Activated T-cell treated with anti-CD3 and anti-CD28 coated beads for 48 hours (primary cell): ENCODE data around the gene RBM11.
A peak's percentile ranks its signal among the peaks of the same experiment; 100 is the strongest.
"Not testable (repeated sequence)": the region's sequence is repeated elsewhere in the genome, so short reads cannot be mapped to it uniquely, and the experiment has no call there.

Source experiments
- DNase-seq: peaks from one replicate; pipeline ENCODE4 v3.0.0-alpha.2; 2020; ENCODE audit warnings: low read depth

RBM11 gene, protein sequence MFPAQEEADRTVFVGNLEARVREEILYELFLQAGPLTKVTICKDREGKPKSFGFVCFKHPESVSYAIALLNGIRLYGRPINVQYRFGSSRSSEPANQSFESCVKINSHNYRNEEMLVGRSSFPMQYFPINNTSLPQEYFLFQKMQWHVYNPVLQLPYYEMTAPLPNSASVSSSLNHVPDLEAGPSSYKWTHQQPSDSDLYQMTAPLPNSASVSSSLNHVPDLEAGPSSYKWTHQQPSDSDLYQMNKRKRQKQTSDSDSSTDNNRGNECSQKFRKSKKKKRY

DNA sequence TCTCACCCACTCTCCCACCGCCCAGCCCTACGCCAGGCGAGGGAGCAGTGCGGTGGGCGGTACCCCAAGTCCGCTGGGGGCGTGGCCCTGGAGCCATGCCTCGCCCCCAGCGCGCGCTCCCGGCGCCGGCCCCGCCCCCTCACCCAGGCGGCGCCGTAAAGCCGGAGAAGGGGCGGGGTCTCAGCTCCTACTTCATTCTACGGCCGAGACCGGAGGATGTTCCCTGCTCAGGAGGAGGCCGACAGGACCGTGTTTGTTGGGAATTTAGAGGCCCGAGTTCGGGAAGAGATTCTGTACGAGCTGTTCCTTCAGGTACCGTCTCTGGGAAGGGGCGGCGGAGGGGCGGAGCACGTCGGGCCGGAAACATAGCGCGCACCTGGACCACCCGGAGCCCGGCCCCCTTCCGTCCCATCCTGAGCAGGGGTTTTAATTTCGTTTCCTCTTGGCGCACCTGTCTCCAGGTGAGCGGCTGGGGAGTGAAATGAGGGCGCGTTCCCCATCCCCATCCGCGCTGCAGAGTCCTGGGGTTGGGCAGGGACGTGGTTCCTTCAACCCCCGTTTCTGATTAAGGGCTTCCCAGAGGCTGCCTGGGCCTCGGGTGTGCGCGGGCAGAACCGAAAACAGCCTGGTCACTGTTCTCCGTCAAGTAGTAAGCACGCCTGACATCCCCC is at the start of gene RBM11:
Gene RBM11 (plus strand): TSS at position 187 of the 671 bp plus-strand sequence. CDS start 30 bp downstream, at position 217.
- peak; percentile 80 for DNase-seq

DNA sequence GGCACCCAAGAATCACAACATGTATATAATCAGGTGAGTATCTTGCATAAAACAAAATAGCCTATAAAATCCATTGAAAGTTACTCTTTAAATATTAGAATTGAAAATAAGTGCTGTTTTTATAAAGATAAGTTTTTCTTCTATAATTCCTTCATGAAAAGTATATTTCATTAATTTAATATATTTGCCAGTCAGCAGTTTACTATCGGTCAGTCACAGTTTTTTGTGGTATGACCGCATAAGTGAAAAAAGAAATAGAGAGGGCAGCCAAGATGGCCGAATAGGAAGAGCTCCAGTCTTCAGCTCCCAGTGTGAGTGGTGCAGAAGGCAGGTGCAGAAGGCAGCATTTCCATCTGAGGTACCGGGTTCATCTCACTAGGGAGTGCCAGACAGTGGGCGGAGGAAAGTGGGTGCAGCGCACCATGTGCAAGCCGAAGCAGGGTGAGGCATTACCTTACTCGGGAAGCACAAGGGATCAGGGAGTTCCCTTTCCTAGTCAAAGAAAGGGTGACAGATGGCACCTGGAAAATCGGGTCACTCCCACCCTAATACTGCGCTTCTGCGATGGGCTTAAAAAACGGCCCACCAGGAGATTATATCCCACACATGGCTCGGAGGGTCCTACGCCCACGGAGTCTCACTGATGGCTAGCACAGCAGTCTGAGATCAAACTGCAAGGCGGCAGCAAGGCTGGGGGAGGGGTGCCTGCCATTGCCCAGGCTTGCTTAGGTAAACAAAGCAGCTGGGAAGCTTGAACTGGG is 49.3 kb upstream of the RBM11 start:
- not testable (repeated sequence) for DNase-seq

DNA sequence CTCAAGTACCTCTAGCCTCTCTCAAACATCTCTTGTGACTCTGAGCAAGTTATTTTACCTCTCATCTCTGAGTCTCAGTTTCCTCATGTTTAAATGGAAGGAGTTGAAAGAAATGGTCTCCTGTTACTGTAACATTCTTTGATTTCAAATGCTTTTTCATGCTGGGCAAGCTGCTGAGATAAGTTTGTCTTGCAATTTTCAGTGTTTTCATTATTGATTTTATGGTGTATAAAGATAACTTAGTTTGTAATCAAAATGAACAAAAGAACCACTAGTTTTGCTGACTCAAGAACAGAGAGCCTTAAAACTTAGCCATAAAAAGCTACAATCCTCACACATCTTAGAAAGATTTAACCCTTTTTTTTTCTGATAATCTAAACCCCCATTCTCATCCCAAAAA is 9.7 kb upstream of the RBM11 start:
- DNase-seq = no peak

DNA sequence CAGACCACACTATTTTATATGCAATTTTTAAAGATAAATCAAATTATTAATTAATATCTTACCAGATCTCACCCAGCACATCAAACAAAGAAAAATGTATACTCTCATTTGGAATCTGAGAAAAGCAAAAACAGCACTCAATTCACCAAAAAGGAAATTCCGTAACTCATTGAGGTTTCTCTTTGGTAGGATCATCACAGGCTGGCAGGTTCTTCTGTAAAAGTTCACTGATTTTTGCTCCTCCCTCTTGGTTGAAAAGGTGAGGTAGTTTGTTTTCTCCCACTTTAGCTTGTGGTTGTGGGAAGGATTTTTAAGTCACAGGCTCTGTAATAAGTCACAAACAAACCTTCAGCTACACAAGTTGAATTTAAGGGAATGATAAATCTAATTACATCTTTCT is 5.2 kb upstream of the RBM11 start, which contains the start of gene LIPI:
Gene LIPI (minus strand): TSS at position 218 of the 400 bp plus-strand sequence. CDS start 110 bp downstream, at position 108.
- no peak for DNase-seq

DNA sequence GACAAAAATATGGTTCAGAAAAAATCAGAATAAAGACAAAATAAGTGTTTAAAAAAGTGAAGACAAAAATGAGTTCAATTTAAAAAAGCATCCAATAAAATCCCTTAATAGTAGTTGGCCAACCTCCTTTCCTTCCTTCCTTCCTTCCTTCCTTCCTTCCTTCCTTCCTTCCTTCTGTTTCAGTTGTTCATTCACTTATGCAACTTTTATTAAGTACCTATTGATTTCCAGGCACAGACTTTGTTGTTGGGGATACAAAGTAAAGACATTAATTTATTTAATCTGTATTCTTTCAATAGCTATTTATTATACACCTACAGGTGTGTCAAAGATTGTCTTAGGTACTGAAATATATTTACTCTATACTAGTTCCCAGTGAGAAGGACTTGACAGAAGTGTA is 2.8 kb upstream of the RBM11 start:
- DNase-seq = no peak

DNA sequence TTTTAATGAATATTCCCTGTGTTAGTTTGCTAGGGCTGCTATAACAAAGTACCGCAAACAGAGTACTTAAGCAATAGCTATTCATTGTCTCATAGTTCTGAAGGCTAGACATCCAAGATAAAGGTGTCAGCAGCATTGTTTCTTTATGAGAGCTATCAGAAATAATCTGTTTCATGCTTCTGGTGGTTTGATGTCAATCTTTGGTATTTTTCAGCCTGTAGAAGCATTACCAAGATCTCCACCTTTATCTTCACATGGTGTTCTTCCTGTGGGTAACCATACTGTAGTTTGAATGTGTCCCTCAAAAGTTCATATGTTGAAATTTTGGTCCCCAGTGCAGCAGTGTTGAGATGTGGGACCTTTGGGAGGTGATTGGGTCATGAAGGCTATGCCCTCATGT is 7.4 kb downstream of the RBM11 start:
- no peak for DNase-seq

GRCh38 chr21:14229399-14229798 is 13.4 kb downstream of the RBM11 start:
- no peak for DNase-seq

GRCh38 chr21:14235101-14235500 is 19.1 kb downstream of the RBM11 start:
- DNase-seq = no peak

DNA sequence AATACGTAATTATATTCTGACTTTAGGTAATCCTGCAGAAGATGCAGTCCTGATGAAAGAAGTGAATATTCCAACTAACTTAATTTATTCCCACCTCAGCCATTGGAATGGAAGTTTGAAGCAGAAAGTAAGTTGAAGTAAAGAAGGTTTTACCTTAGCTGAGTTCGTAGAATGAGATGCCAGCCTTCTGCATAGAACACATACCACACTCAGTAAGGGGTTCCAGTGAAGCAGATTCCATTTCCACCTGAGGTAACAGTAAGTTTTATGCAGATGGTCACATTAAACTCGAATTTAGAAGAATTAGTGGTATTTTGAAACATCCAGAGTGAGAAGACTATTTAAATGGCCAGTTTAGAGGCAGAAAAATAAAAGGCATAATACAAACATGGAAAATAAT is 20.2 kb downstream of the RBM11 start:
- no peak for DNase-seq

GRCh38 chr21:14239281-14239680 is 23.3 kb downstream of the RBM11 start:
- DNase-seq = no peak

DNA sequence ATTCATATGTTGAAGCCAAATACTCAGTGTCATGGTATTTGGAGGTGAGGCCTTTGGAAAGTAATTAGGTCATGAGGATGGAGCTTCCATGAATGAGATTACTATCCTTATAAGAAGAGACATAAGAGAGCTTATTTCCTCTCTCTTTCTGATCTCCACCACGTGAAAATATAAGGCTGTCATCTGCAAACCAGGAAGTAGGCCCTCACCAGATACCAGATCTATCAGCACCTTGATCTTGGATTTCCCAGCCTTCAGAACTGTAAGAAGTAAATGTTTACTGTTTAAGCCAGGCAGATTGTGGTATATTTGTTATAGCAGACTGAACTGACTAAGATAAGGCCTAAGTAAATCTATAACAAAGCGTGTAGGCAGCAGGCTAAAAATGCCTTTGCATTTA is 25.3 kb downstream of the RBM11 start:
- no peak for DNase-seq

- DNase-seq = no peak
Observed at GRCh38 chr21:14243461-14243860, 27.5 kb downstream of the RBM11 start.

DNA sequence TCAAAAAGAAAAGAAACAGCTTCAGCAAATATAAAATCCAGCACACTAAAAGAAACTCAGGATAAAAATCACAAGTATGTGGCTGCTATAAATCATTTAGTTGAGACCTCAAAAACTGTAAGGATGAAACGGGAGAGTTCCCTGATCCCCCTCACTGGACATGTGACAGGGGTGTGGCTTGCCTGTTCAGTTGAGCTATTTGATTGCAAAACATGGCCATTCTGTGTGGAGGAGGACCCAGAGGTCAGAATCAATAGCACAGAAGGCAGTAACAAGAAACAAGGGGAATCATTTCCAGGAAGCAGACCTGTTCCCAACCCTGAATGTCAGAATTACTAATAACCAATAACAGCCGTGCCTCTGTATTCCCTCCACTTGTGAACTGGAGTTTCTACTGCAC is 27.9 kb downstream of the RBM11 start:
- no peak for DNase-seq

GRCh38 chr21:14244911-14245310 is 29.0 kb downstream of the RBM11 start:
- no peak for DNase-seq

DNA sequence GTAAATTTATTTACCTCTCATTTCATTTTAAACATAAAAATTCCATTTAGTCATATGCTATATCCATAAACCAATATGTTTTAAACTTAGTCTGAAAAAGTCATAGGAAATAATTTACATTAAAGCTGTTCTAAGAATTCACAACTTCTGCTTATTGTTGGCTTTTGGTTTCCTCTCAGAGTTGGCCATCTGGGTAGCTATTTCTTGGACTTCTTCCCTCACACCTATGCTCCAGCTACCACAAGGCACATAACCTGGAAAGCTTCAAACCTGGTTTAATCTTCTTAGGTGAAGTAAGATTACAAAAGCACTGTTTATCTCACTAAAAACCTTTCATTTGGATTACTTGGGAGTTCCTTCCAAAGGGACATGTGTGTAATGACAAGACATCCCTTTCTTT is 29.8 kb downstream of the RBM11 start:
- no peak for DNase-seq

DNA sequence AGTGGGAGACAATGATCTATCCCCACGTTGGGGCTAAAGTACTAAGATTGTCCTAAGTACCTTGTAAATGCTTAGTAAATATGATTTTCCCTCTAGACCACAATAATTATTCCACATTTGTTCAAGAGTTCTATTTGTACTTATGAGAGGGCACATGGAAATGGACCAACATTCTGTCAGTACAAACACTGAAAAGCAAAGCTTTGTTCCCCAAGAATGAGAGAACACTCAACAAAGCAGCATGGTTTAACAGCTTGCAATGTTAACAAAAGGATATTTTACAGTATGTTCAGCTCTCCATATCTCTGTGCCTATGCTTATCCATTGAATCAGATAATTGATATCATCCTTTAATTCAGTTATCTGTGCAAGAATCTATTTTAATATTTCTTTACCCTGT is 35.4 kb downstream of the RBM11 start:
- no peak for DNase-seq

- no peak for DNase-seq
Observed at GRCh38 chr21:14259747-14260146, 43.8 kb downstream of the RBM11 start.

DNA sequence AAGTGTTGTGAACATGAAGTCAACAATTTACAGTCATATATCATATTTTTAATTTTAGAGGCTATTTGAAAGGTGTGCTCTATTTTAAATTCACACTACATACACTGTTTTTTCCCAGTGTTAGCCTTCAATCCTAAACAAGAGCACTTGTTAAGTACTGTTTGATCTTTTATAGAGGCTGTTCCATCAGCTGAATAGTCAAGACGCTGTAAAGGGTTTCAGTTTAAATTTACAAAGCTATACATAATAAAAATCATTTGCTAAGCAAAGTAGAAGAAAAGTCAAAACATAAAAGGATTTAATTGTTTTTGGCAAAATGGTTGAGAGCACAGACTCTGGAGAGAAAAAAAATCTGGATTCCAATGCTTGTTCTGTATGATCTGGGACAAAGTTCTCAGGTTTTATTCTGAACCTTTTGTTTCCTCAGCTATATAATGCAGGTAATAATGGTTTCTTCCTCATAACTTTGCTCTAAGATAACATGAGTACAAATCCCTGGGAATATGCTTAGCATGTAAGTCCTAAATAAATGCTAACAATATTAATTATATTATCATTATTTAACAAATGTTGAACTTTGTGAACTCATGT is 44.3 kb downstream of the RBM11 start:
- DNase-seq = no peak

DNA sequence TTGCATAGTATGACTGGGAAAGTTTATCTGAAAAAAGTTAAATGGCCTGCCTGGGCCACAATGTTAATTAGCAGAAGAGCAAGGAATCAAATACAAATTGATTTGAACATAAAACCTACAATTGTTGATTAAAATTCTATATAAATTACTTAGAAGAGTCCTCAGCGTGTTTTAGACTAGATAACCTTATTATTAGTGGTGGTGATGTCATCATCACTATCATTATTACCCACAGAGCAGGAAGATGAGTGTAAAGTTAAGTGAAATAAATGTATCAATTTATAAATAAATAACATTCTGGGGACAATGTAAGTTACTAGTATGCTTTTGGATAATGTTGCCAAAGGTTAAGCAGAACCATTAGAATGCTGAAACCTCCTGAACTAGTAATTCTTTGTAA is 46.1 kb downstream of the RBM11 start:
- no peak for DNase-seq

DNA sequence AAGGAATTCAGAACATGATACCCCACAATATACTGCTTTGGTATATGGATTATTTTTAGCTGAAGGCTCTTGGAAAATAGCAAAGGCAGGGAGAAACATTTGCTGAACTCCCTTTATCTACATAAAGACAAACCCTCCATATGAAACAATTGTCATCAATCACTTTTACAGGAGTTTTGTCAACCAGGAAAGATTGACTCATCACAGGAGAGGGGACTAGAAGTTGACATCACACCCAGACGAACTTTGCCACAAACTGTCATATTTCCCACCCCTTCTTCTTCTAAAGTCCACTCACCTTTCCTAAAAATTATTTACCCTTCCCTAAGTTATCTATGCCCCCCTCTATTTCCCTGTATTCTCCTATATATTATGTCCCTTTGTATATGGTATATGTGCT is 47.9 kb downstream of the RBM11 start:
- no peak for DNase-seq

DNA sequence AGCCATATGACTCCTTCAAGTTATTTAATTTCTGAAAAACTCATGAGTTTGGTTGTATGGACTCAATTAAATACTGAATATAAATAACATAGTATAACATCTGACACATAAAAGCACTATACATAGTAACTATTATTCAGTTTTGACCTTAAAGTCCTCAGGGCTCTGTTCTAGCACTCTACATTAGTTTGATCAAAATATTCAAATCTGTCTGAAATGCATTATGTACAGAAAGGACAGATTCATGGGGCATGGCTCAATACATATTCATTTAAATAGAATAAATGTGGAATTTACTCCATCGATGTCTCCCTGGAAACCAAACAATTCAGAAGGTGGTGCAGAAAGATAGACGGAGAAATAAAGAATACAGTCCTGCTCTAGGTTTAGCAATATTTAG is 49.1 kb downstream of the RBM11 start:
- no peak for DNase-seq

- DNase-seq = no peak
Observed at GRCh38 chr21:14267076-14267475, 51.1 kb downstream of the RBM11 start.

DNA sequence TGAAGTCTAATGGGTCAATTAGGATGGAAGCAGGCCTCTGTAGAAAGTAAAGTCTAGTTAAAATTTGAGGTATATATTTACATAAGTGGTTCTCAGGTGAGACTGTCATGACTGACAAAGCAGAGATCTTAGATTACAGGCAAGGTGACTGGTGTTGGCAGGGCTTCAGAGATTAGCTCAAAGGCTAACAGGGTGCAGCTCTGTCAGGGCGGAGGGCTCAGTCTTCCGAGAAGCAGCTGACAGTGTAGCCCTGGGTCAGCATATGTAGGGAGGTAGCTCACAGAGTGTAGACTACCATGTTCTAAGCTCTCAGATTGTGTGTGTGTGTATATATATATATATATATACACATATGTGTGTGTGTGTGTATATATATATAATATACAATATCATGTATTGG is 54.7 kb downstream of the RBM11 start:
- DNase-seq = no peak
